ENCODE results near the gene BABAM2. TPM values are rescaled to one million over a fixed set of nuclear protein-coding genes. Genes with fewer than 3 reads are reported as not detected.

Gene BABAM2
- total and polyA plus RNA-seq, 2 donors: 17.4 to 34.8 TPM

DNA sequence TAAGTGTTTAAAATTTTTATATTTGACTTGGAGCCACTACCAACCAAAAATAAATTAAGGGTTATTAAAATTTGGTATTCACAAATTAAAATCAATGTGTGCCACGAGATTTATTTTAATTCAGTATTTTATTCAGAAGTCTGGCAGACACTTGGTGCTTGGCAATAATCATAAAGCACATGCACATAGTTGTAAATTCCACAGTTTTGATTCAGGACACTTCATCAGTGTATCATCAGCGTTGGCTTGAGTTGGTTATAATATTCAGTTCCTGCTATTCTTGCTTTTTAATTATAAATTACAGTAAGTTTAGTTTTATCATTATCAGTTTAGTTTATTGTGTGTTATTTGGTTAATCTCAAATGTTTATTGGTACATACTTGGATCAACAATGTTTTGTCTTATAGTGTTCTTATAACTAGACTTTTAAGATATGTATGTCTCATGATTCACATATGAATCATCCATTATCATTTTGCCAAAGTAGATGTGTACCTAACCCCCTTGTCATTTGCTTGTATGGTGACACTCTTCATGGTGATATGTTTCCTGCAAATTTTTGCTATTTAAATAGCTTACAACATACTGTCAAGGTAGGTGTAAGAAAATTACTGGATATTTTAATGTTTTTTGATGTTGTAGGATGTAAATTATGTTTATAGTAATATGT lies 237.9 kb downstream of the BABAM2 start:
- no peaks in the 10 kb centered on the region for H3K4me1 ChIP-seq (ENCODE audit: control insufficient read depth in 2 of 2, insufficient read depth in 2 of 2, low read length in 2 of 2)
- H3K36me3 ChIP-seq (ENCODE audit: control insufficient read depth in 2 of 2, insufficient read depth in 2 of 2, low read length in 1 of 2): no peaks in the 10 kb centered on the region
- WGBS: 97% methylated on average over 2 of the region's 2 CpGs
- no peak overlapping the region for H3K27ac ChIP-seq (ENCODE audit: low read depth in 1 of 2, low read length in 1 of 2)
- no peak for DNase-seq (ENCODE audit: low read depth in 6 of 9, low spot score in 9 of 9)
- no peaks in the 10 kb centered on the region for H3K27me3 ChIP-seq (ENCODE audit: control insufficient read depth in 2 of 2, insufficient read depth in 1 of 2, low read length in 1 of 2)
- H3K9me3 ChIP-seq (ENCODE audit: control insufficient read depth in 2 of 2, insufficient read depth in 1 of 2, low read length in 1 of 2): no peaks in the 10 kb centered on the region
- H3K4me3 ChIP-seq (ENCODE audit: low read length in 2 of 2): no peak overlapping the region

GRCh38 chr2:28129955-28130695 lies 239.6 kb downstream of the BABAM2 start:
- DNase-seq (ENCODE audit: low read depth in 6 of 9, low spot score in 9 of 9): no peak
- Histone ChIP-seq H3K27ac (ENCODE audit: low read depth in 1 of 2, low read length in 1 of 2) (no peak overlapping the region), H3K4me1 (ENCODE audit: control insufficient read depth in 2 of 2, insufficient read depth in 2 of 2, low read length in 2 of 2) (peaks cover 0 to 6% of the 10 kb centered on the region in 2 donors), H3K9me3 (ENCODE audit: control insufficient read depth in 2 of 2, insufficient read depth in 1 of 2, low read length in 1 of 2) (no peaks in the 10 kb centered on the region), H3K4me3 (ENCODE audit: low read length in 2 of 2) (no peak overlapping the region), H3K36me3 (ENCODE audit: control insufficient read depth in 2 of 2, insufficient read depth in 2 of 2, low read length in 1 of 2) (no peaks in the 10 kb centered on the region), H3K27me3 (ENCODE audit: control insufficient read depth in 2 of 2, insufficient read depth in 1 of 2, low read length in 1 of 2) (no peaks in the 10 kb centered on the region)
- WGBS: over 99% methylated on average over 4 of the region's 4 CpGs

DNA sequence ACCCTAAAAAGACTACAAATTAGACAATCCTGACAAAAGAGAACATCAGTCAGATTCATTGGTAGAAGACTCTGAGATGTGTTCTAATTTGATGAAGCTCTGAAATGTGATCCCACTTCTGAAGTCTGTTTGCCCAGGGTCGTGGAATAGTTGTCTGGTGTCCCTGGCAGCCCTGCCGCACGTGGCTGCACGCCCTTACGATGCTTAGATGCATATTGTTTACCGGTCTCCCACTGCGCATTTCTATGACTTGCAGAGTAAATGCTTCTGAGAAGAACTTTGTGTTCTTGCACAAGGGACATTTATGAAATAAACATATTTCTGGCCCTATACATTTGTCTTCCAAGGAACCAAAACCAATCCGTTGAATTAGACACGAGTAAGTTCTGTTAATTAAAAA lies 243.2 kb downstream of the BABAM2 start:
- peaks cover 4 to 12% of the 10 kb centered on the region in 2 donors for H3K4me1 ChIP-seq (ENCODE audit: control insufficient read depth in 2 of 2, insufficient read depth in 2 of 2, low read length in 2 of 2)
- no peak for DNase-seq (ENCODE audit: low read depth in 6 of 9, low spot score in 9 of 9)
- H3K36me3 ChIP-seq (ENCODE audit: control insufficient read depth in 2 of 2, insufficient read depth in 2 of 2, low read length in 1 of 2): no peaks in the 10 kb centered on the region
- H3K27me3 ChIP-seq (ENCODE audit: control insufficient read depth in 2 of 2, insufficient read depth in 1 of 2, low read length in 1 of 2): no peaks in the 10 kb centered on the region
- 96% methylated on average over 9 of the region's 9 CpGs for WGBS
- H3K4me3 ChIP-seq (ENCODE audit: low read length in 2 of 2): no peak overlapping the region
- H3K9me3 ChIP-seq (ENCODE audit: control insufficient read depth in 2 of 2, insufficient read depth in 1 of 2, low read length in 1 of 2): no peaks in the 10 kb centered on the region
- no peak overlapping the region for H3K27ac ChIP-seq (ENCODE audit: low read depth in 1 of 2, low read length in 1 of 2)

- no peaks in the 10 kb centered on the region for H3K9me3 ChIP-seq (ENCODE audit: control insufficient read depth in 2 of 2, insufficient read depth in 1 of 2, low read length in 1 of 2)
- no peaks in the 10 kb centered on the region for H3K36me3 ChIP-seq (ENCODE audit: control insufficient read depth in 2 of 2, insufficient read depth in 2 of 2, low read length in 1 of 2)
- no peaks in the 10 kb centered on the region for H3K27me3 ChIP-seq (ENCODE audit: control insufficient read depth in 2 of 2, insufficient read depth in 1 of 2, low read length in 1 of 2)
- H3K4me1 ChIP-seq (ENCODE audit: control insufficient read depth in 2 of 2, insufficient read depth in 2 of 2, low read length in 2 of 2): peaks cover 4 to 12% of the 10 kb centered on the region in 2 donors
- H3K27ac ChIP-seq (ENCODE audit: low read depth in 1 of 2, low read length in 1 of 2): peak overlapping the region in 1 of 2 donors; percentile 36
- 79% methylated on average over 4 of the region's 4 CpGs for WGBS
- DNase-seq (ENCODE audit: low read depth in 6 of 9, low spot score in 9 of 9): peak in 3 of 9 donors; percentile 9 to 47 (median 12)
- no peak overlapping the region for H3K4me3 ChIP-seq (ENCODE audit: low read length in 2 of 2)
Observed at GRCh38 chr2:28134262-28134812, 243.8 kb downstream of the BABAM2 start.

DNA sequence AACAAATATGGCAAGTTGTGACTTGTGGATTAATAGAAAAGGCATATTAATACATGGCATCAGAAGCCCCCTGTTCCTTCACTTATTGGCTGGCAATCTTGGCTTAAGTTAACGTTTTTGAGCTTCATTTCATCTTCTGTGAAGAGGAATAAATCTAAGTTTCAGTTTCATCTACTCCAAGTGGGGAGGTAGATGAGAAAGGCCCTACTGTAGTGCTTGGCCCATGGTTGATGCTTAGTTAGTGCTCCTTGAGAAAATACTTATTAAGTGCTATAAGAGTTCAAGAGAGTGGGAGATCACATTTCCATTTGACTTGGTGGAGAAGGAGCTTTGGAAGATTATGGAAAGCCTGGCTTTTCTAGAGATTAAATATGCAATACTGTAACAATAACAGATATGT lies 244.3 kb downstream of the BABAM2 start:
- H3K4me3 ChIP-seq (ENCODE audit: low read length in 2 of 2): no peak overlapping the region
- H3K36me3 ChIP-seq (ENCODE audit: control insufficient read depth in 2 of 2, insufficient read depth in 2 of 2, low read length in 1 of 2): no peaks in the 10 kb centered on the region
- H3K4me1 ChIP-seq (ENCODE audit: control insufficient read depth in 2 of 2, insufficient read depth in 2 of 2, low read length in 2 of 2): peaks cover 4 to 12% of the 10 kb centered on the region in 2 donors
- no peaks in the 10 kb centered on the region for H3K9me3 ChIP-seq (ENCODE audit: control insufficient read depth in 2 of 2, insufficient read depth in 1 of 2, low read length in 1 of 2)
- H3K27ac ChIP-seq (ENCODE audit: low read depth in 1 of 2, low read length in 1 of 2): peak overlapping the region in 1 of 2 donors; percentile 31
- WGBS: 39% methylated on average over 1 of the region's 1 CpG
- no peaks in the 10 kb centered on the region for H3K27me3 ChIP-seq (ENCODE audit: control insufficient read depth in 2 of 2, insufficient read depth in 1 of 2, low read length in 1 of 2)
- no peak for DNase-seq (ENCODE audit: low read depth in 6 of 9, low spot score in 9 of 9)

- Histone ChIP-seq H3K4me3 (ENCODE audit: low read length in 2 of 2) (no peak overlapping the region), H3K4me1 (ENCODE audit: control insufficient read depth in 2 of 2, insufficient read depth in 2 of 2, low read length in 2 of 2) (peaks cover 4 to 12% of the 10 kb centered on the region in 2 donors), H3K27ac (ENCODE audit: low read depth in 1 of 2, low read length in 1 of 2) (no peak overlapping the region), H3K9me3 (ENCODE audit: control insufficient read depth in 2 of 2, insufficient read depth in 1 of 2, low read length in 1 of 2) (no peaks in the 10 kb centered on the region), H3K27me3 (ENCODE audit: control insufficient read depth in 2 of 2, insufficient read depth in 1 of 2, low read length in 1 of 2) (no peaks in the 10 kb centered on the region), H3K36me3 (ENCODE audit: control insufficient read depth in 2 of 2, insufficient read depth in 2 of 2, low read length in 1 of 2) (no peaks in the 10 kb centered on the region)
- DNase-seq (ENCODE audit: low read depth in 6 of 9, low spot score in 9 of 9): peak in 1 of 9 donors; percentile 31
Observed at GRCh38 chr2:28135324-28135723, 244.8 kb downstream of the BABAM2 start.

GRCh38 chr2:28135799-28136198 lies 245.3 kb downstream of the BABAM2 start:
- H3K27ac ChIP-seq (ENCODE audit: low read depth in 1 of 2, low read length in 1 of 2): peak overlapping the region in 1 of 2 donors; percentile 25
- 97% methylated on average over 4 of the region's 4 CpGs for WGBS

DNA sequence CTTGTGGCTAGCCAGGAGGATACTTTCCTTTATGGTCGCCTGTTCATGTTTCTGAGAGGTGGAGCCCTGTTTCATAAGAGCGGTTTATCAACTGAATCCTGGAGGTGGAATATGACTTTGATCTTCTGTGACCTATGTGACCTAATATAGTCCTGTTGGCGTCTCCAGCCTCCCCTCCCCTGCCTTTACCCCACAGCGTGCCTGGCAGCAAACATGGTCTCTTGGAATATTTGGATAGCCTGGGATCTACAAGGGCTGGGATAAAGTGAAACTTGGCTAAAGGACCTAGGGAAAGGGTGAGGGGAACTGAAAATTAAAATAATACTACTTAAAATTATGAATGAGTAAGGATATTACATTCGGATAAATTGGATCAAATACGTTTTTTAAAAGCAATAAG lies 246.0 kb downstream of the BABAM2 start:
- H3K4me1 ChIP-seq (ENCODE audit: control insufficient read depth in 2 of 2, insufficient read depth in 2 of 2, low read length in 2 of 2): peaks cover 4 to 12% of the 10 kb centered on the region in 2 donors
- H3K9me3 ChIP-seq (ENCODE audit: control insufficient read depth in 2 of 2, insufficient read depth in 1 of 2, low read length in 1 of 2): no peaks in the 10 kb centered on the region
- H3K27ac ChIP-seq (ENCODE audit: low read depth in 1 of 2, low read length in 1 of 2): peak overlapping the region in 1 of 2 donors; percentile 1
- no peaks in the 10 kb centered on the region for H3K27me3 ChIP-seq (ENCODE audit: control insufficient read depth in 2 of 2, insufficient read depth in 1 of 2, low read length in 1 of 2)
- no peaks in the 10 kb centered on the region for H3K36me3 ChIP-seq (ENCODE audit: control insufficient read depth in 2 of 2, insufficient read depth in 2 of 2, low read length in 1 of 2)
- no peak for DNase-seq (ENCODE audit: low read depth in 6 of 9, low spot score in 9 of 9)
- 95% methylated on average over 6 of the region's 6 CpGs for WGBS
- H3K4me3 ChIP-seq (ENCODE audit: low read length in 2 of 2): no peak overlapping the region

More at GRCh38 chr2:28135799-28136198, 245.3 kb downstream of the BABAM2 start:
- no peaks in the 10 kb centered on the region for H3K9me3 ChIP-seq (ENCODE audit: control insufficient read depth in 2 of 2, insufficient read depth in 1 of 2, low read length in 1 of 2)
- H3K4me3 ChIP-seq (ENCODE audit: low read length in 2 of 2): no peak overlapping the region
- no peak for DNase-seq (ENCODE audit: low read depth in 6 of 9, low spot score in 9 of 9)
- peaks cover 4 to 12% of the 10 kb centered on the region in 2 donors for H3K4me1 ChIP-seq (ENCODE audit: control insufficient read depth in 2 of 2, insufficient read depth in 2 of 2, low read length in 2 of 2)
- H3K27me3 ChIP-seq (ENCODE audit: control insufficient read depth in 2 of 2, insufficient read depth in 1 of 2, low read length in 1 of 2): no peaks in the 10 kb centered on the region
- no peaks in the 10 kb centered on the region for H3K36me3 ChIP-seq (ENCODE audit: control insufficient read depth in 2 of 2, insufficient read depth in 2 of 2, low read length in 1 of 2)

- no peak overlapping the region for H3K4me3 ChIP-seq (ENCODE audit: low read length in 2 of 2)
- no peaks in the 10 kb centered on the region for H3K9me3 ChIP-seq (ENCODE audit: control insufficient read depth in 2 of 2, insufficient read depth in 1 of 2, low read length in 1 of 2)
- H3K4me1 ChIP-seq (ENCODE audit: control insufficient read depth in 2 of 2, insufficient read depth in 2 of 2, low read length in 2 of 2): peaks cover 4 to 12% of the 10 kb centered on the region in 2 donors
- DNase-seq (ENCODE audit: low read depth in 6 of 9, low spot score in 9 of 9): peak in 1 of 9 donors; percentile 21
- H3K36me3 ChIP-seq (ENCODE audit: control insufficient read depth in 2 of 2, insufficient read depth in 2 of 2, low read length in 1 of 2): no peaks in the 10 kb centered on the region
- H3K27me3 ChIP-seq (ENCODE audit: control insufficient read depth in 2 of 2, insufficient read depth in 1 of 2, low read length in 1 of 2): no peaks in the 10 kb centered on the region
- WGBS: 93% methylated on average over 2 of the region's 2 CpGs
- H3K27ac ChIP-seq (ENCODE audit: low read depth in 1 of 2, low read length in 1 of 2): peak overlapping the region in 1 of 2 donors; percentile 52
Observed at GRCh38 chr2:28137221-28137620, 246.7 kb downstream of the BABAM2 start.
